ENCODE results near the gene ZNF771. TPM values are rescaled to one million over a fixed set of nuclear protein-coding genes. Genes with fewer than 3 reads are reported as not detected.

Gene ZNF771
- total RNA-seq, 1 donor from 2014 or later, result 5.1 TPM

GRCh38 chr16:30416624-30417528 lies 9.5 kb downstream of the ZNF771 start:
- intact Hi-C loops (cut with DNase I), result no loop called here
- ATAC-seq (no peak), DNase-seq (ENCODE audit: missing footprints) (no peak)

DNA sequence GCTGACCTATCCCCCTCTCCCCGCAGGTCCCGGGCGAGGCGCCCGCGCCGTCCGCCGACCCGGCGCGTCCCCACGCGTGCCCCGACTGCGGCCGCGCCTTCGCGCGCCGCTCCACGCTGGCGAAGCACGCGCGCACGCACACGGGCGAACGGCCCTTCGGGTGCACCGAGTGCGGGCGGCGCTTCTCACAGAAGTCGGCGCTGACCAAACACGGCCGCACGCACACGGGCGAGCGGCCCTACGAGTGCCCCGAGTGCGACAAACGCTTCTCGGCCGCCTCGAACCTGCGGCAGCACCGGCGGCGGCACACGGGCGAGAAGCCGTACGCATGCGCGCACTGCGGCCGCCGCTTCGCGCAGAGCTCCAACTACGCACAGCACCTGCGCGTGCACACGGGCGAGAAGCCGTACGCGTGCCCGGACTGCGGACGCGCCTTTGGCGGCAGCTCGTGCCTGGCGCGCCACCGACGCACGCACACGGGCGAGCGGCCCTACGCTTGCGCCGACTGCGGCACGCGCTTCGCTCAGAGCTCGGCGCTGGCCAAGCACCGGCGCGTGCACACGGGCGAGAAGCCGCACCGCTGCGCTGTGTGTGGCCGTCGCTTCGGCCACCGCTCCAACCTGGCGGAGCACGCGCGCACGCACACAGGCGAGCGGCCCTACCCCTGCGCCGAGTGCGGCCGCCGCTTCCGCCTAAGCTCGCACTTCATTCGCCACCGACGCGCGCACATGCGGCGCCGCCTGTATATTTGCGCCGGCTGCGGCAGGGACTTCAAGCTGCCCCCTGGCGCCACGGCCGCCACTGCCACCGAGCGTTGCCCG lies 10.3 kb downstream of the ZNF771 start:
- peak; percentile 94 for ATAC-seq
- intact Hi-C loops (cut with DNase I), result no loop called here

DNA sequence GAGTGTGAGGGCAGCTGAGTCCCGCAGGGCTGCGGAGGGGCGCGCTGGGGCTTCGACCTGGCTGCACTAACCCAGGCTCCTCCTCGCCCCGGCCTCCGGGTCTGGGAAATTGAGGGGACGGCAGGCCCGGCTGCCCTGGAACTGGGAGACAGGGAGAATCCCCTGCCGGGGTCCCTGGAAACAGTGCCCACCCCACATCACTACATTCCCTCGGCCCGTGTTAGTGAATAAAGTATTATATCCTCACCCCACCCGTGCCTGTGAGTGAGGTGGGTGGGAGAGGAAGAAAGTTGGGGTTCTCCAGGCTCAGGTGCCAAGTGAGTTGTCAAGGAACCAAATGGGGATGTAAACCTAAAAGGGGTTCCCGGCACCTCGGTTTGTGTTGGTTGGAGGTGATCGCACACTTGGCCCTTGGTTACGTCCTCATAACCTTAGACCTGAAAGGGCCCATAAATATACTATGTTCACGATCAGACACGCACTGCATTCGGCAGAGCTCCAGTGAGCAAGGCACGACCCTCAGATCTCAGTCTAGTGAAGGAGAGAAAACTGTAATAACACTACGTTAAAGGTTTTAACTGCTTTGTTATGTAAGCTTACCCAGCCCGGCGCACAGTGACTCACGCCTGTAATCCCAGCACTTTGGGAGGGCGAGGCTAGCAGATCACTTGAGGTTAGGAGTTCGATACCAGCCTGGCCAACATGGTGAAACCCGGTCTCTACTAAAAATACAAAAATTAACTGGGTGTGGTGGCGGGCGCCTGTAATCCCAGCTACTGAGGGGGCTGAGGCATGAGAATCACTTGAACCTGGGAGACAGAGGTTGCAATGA lies 11.2 kb downstream of the ZNF771 start:
- DNase-seq (ENCODE audit: missing footprints) (no peak), ATAC-seq (no peak)
- intact Hi-C loops (cut with DNase I), result no loop called here

More for the DNA sequence above, 10.3 kb downstream of the ZNF771 start:
- DNase-seq (ENCODE audit: missing footprints), result peak; percentile 92

DNA sequence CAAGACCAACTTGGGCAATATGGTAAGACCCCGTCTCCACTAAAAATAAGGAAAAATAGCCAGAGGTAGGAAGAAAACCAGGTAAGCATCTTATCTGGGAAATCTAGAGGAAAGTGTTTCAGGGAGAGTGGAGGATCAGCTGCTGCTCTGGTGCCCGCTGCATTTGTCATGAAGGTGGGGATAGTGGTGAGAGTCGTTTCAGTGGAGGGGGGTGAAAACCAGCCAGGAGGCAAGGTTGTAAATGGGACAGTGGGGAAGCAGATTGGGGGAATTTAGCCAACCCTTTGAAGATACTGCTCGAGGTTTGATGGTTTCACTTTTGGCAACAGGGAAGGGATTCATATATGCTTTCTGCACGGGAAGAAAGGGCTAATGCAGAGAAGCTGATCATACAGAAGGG lies 13.6 kb downstream of the ZNF771 start:
- no peak for ATAC-seq
- no peak for DNase-seq (ENCODE audit: missing footprints)
- intact Hi-C loops (cut with DNase I), result no loop called here

GRCh38 chr16:30428055-30428454 lies 20.6 kb downstream of the ZNF771 start:
- DNase-seq (ENCODE audit: missing footprints) (no peak), ATAC-seq (no peak)
- intact Hi-C loops (cut with DNase I), result no loop called here

DNA sequence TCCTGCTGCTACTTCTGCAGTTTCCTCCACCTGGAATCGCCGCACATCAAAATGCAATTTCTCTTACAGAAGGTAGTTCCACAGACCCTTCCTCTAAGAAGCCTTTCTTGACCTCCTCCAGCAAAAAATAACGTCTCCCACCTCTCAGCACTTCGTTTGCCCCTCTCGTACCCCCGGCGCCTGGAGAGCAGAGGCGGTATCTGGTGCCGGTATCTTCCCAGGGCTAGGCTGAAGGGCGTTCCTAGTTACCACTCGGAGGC lies 21.9 kb downstream of the ZNF771 start:
- intact Hi-C loops (cut with DNase I), result no loop called here
- ATAC-seq (no peak), DNase-seq (ENCODE audit: missing footprints) (no peak)

- ATAC-seq (peak; percentile 99), DNase-seq (ENCODE audit: missing footprints) (peak; percentile 96)
- intact Hi-C loops (cut with DNase I), result loop anchor here (2.0 to 5.0 kb wide), 2 partner anchors 157 to 199 kb away; partner anchors contain the start of gene ZNF785
These were observed 22.4 kb downstream of the ZNF771 start, which contains the start of gene DCTPP1 for GRCh38 chr16:30429678-30430427. Gene DCTPP1 (minus strand): TSS chr16:30430030. CDS start chr16:30429980, 50 bp downstream.

DNA sequence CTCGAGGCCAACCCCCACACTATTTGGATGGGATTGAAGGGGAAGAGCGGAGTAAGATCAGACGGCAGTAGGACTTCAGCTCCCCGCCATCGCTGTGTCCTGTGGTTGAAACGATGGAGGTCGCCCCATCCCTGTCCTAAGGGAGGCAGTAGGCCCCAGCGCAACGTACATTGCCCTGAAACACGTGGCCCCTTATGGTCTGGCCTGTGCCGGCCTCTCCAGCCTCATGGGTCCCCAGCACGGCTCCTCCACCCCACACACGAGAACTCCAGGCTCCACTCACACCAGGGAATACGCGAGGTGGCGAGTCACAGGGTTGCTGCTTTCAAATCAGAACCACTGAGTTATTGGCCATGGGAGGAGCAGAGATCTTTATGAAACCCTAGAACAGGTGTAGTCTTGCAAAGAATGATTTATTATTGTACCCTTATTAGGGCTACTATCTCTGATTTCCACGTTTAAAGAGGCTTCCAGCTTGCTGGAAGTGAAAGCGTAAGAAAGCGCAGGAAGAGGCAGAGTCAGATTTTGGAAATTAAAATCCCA lies 23.1 kb downstream of the ZNF771 start:
- ATAC-seq (peak; percentile 10), DNase-seq (ENCODE audit: missing footprints) (peak; percentile 64)
- intact Hi-C loops (cut with DNase I), result loop anchor here (2.0 to 5.0 kb wide), 2 partner anchors 157 to 198 kb away; partner anchors contain the start of gene ZNF785

GRCh38 chr16:30434852-30435251 lies 27.4 kb downstream of the ZNF771 start:
- DNase-seq (ENCODE audit: missing footprints), result no peak
- ATAC-seq, result no peak
- intact Hi-C loops (cut with DNase I), result loop anchor here (5.0 kb wide), 1 partner anchor 152 kb away; the partner anchor contains the start of gene ZNF785

DNA sequence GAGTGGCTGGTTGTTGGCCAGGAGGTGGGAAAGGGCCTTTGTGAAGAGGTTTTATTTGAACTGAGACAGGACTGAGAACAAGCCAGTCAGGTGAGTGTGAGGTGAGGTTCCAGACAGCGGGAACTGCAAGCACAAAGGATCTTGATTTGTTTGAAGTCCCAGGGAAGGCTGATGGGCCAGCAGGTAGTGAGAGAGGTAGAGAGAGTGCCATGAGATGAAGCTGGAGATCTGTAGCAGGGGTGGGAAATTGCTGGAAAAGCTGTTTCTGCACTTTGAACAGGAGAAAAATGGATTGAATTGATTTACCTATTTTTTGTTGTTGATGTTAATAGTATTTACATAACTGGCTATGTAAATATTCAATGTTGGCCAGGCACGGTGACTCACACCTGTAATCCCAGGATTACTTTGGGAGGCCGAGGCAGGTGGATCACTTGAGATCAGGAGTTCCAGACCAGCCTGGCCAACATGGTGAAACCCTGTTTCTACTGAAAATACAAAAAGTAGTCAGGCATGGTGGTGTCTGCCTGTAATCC lies 30.2 kb downstream of the ZNF771 start:
- intact Hi-C loops (cut with DNase I), result no loop called here
- DNase-seq (ENCODE audit: missing footprints), result no peak
- ATAC-seq, result no peak

- no peak for ATAC-seq
- intact Hi-C loops (cut with DNase I), result no loop called here
- DNase-seq (ENCODE audit: missing footprints), result no peak
These were observed 31.4 kb downstream of the ZNF771 start for GRCh38 chr16:30438835-30439234.

DNA sequence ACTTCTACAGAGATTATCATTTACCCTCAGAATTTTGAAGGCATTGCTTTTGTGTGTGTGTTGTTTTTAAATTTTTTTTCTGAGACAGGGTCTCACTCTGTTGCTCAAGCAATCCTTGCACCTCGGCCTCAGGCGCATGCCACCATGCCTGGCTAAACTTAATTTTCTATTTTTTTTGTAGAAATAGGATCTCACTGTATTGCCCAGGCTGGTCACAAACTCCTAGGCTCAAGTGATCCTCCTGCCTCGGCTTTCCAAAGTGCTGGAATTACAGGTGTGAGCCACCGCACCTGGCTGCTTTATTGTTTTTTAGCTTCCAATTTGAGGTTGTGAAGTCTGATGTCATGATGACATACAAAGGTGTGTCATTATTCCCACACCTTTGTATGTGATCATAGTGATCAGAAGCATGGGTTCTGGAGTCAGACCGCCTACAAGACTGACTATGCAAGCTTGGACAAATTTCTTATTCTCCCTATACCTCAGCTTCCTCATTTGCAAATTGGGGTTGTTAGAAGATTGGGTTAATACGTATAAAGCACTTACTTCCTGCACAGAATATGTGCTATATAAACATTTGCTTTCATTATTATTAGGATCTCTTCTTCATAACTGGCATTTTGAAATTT lies 32.4 kb downstream of the ZNF771 start:
- ATAC-seq (no peak), DNase-seq (ENCODE audit: missing footprints) (no peak)
- intact Hi-C loops (cut with DNase I), result loop anchor here (10.0 kb wide), 1 partner anchor 485 kb away; the partner anchor contains the start of gene FBXL19

DNA sequence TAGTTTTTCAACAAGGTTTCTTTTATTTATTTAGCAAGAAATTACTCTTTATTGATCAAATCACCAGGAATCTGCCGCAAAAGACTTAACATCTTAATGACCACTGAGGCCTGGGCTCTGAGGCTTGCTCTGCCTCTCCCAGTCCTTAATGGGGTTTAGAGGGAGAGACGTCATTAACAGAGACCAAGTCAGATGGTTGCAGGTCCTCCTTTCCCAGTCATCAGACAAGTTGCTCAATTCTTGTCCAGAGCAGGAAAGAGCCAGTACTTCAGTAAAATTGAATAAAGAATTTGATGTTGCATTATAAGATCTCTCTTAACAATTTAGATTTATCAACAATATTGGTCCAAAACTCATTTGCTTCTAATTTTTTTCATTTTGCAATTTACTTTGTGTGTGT lies 36.2 kb downstream of the ZNF771 start:
- DNase-seq (ENCODE audit: missing footprints) (no peak), ATAC-seq (no peak)
- intact Hi-C loops (cut with DNase I), result loop anchor here (10.0 kb wide), 1 partner anchor 481 kb away; the partner anchor contains the start of gene FBXL19

DNA sequence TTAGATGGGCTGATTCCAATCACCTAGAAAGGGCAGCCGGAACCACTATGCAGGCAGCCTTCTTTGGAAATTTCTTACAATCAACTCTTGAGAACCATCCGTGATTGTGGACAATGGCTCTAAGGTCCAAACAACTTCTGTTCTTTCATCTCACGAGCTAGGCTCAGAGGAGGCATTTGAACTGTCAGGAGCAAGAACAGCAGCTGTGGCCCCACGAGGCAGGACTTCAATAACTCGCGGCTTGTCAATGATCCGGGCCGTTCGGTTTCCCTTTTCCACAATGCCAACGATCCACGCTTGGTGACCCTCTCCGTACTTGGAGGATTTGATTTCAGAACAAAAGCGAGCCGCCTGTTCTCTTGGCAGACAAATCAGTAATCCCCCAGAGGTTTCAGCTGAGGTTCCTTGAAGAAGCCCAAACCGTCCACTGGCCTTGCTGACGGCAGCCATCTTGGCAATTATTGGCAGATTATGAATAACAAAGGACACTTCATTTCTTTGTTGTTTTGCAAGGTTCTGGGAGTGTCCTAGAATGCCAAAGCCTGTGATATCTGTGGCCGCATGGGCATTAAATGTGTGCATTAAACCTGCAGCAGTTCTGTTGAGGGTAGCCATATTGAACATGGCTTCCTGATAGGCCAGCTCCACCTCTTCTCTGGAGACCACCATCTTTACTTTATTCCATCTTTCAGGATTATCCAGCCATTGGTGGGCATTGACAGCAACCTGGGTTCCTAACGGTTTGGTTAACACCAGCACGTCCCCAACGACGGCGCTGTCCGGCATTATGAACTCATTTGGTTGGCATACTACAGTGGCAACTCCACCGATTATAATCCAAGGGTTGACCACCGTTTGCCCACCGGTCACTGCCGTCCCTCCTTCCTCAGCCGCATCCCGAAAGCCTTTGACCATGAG lies 37.1 kb downstream of the ZNF771 start:
- ATAC-seq, result no peak
- intact Hi-C loops (cut with DNase I), result loop anchor here (5.0 to 10.0 kb wide), 3 partner anchors 83 to 480 kb away; partner anchors contain the start of genes FBXL19, ZNF688 and ZNF768
- DNase-seq (ENCODE audit: missing footprints), result no peak

GRCh38 chr16:30445149-30445407 lies 37.7 kb downstream of the ZNF771 start:
- ATAC-seq, result no peak
- DNase-seq (ENCODE audit: missing footprints), result no peak
- intact Hi-C loops (cut with DNase I), result loop anchor here (5.0 to 10.0 kb wide), 3 partner anchors 82 to 480 kb away; partner anchors contain the start of genes FBXL19, ZNF688 and ZNF768
